NT2/D1 (cell line): ENCODE measurements around the gene FGD5.

ENCODE experiments used
- SUZ12 ChIP-seq: IDR thresholded peaks from 2 replicates; pipeline ENCODE4 v1.6.1; 2011; ENCODE audit not compliant: insufficient read length, insufficient read depth; ENCODE audit errors: extremely low read depth
- ZNF274 ChIP-seq: IDR thresholded peaks from 2 replicates; pipeline ENCODE4 v1.6.1; 2011; ENCODE audit warnings: mild to moderate bottlenecking, low read depth, low read length

DNA sequence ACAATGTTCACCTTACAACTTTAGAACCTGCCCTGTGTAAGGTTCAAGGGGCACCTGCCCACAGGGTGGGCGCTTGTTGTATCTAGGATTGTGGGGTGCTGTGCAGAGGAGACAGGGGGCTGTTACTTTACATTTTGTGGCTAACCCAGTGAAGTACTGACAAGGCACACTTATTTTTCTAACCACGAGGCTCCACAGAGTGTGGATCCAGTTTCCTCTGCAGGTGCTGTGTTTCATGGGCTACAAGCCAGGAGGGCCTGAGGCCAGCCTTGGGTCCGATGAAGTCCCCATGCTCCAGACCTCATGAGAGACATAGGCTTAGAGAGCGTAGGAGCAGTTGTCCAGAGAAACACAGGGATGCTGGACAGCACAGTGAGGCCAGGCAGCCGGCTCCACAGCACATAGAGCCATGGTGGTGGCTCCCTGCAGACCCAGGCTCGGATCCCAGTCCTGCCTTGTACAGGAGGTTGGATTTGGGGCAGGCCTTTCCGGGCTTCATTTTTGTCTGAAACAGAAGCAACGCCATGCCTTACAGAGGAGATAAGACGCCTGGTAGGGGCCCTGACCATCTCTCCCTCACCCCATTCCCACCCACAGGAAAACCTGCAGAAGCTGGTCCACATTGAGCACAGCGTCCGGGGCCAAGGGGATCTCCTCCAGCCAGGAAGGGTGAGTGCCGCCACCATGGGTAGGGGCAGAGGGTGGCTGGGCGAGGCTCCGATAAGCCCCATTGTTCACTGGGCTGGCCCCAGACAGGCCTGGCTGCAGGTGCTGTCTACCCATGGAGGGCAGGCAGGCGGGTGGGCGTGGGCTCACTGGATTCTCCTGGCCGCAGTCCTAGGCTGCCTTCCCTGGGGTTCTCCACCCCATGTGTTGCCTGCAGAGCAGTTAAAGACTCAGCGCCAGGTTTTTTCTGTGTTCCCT is 88.5 kb downstream of the FGD5 start:
- TF ChIP-seq SUZ12 (no peak), ZNF274 (no peak)
